ENCODE data around the gene CDC42BPA. TPM values are rescaled to one million over a fixed set of nuclear protein-coding genes. Genes with fewer than 3 reads are reported as not detected.

Gene CDC42BPA
- polyA plus RNA-seq, 1 donor from 2014 or later: 22.9 TPM

DNA sequence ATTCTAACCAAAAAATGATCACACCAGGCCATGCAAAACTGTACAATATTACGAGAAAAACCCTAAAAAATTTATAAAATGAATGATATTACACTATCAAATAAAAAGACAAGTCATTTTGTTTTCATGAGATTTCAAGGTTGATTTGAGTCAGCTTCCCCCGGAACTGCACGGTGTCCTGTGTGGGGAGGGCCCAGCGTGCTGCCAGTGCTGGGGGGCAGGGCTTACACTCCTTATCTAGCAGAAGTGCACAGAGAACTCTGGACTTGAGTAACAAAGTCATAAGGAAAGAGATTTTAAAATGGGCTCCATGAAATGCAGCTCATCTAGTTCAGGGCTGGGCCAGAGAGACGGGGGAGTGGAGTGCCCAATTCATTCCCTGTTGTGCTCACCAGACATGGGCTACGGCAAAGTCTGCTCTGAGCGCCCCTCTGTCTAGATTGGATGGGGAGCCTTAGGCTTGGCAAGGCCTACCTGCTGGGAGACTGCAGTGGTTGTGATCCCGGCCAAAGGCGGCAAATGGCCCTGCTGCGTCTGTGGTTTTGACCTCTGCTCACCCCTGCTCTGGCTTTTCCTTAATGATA is 328.1 kb downstream of the CDC42BPA start:
- H3K4me2 ChIP-seq (ENCODE audit: low read length): no peak overlapping the region
- no peak overlapping the region for H3K27ac ChIP-seq (ENCODE audit: low read length)
- H3K4me3 ChIP-seq (ENCODE audit: low read length): no peak overlapping the region
- H3K9me3 ChIP-seq (ENCODE audit: low read length): no peaks in the 10 kb centered on the region
- H4K20me1 ChIP-seq (ENCODE audit: insufficient read depth): no peaks in the 10 kb centered on the region
- no peaks in the 10 kb centered on the region for H3F3A ChIP-seq (ENCODE audit: insufficient read depth, low read length, poor library complexity, severe bottlenecking)
- H3K27me3 ChIP-seq (ENCODE audit: insufficient read depth, low read depth, low read length): no peaks in the 10 kb centered on the region
- H3K9me2 ChIP-seq (ENCODE audit: insufficient read depth, low read length): no peaks in the 10 kb centered on the region
- H2AFZ ChIP-seq (ENCODE audit: low read depth, low read length): no peak overlapping the region
- no peak overlapping the region for H3K9ac ChIP-seq (ENCODE audit: low read length)
- no peaks in the 10 kb centered on the region for H3K79me2 ChIP-seq (replicated peaks; ENCODE audit: insufficient read depth, low read length)
- H3K36me3 ChIP-seq (ENCODE audit: insufficient read depth, low read length): no peaks in the 10 kb centered on the region
- no peak for TF ChIP-seq MXI1 (conservative IDR thresholded peaks at IDR 0.05; ENCODE audit: poor library complexity, severe bottlenecking)
- no peak for TF ChIP-seq REST (IDR thresholded peaks at IDR 0.05; ENCODE audit: borderline replicate concordance)
- no peak for TF ChIP-seq EP300 (conservative IDR thresholded peaks at IDR 0.05; ENCODE audit: poor library complexity, severe bottlenecking)
- no peak for TF ChIP-seq RAD21 (conservative IDR thresholded peaks at IDR 0.05)
- TF ChIP-seq CTCF (IDR thresholded peaks at IDR 0.05; ENCODE audit: poor library complexity, severe bottlenecking): no peak
- TF ChIP-seq TAF1 (IDR thresholded peaks at IDR 0.05; ENCODE audit: low read depth): no peak
- TF ChIP-seq SMC3 (conservative IDR thresholded peaks at IDR 0.05; ENCODE audit: poor library complexity): no peak
- TF ChIP-seq POLR2AphosphoS5 (IDR thresholded peaks at IDR 0.05): no peak
- no peak for TF ChIP-seq EZH2 (IDR thresholded peaks at IDR 0.05; ENCODE audit: borderline replicate concordance, insufficient read depth, low read length, poor library complexity, severe bottlenecking)

- H4K20me1 ChIP-seq (ENCODE audit: insufficient read depth): no peaks in the 10 kb centered on the region
- TF ChIP-seq CTCF (IDR thresholded peaks at IDR 0.05; ENCODE audit: poor library complexity, severe bottlenecking): no peak
- no peak for TF ChIP-seq EP300 (conservative IDR thresholded peaks at IDR 0.05; ENCODE audit: poor library complexity, severe bottlenecking)
- no peak for TF ChIP-seq POLR2AphosphoS5 (IDR thresholded peaks at IDR 0.05)
- no peak for TF ChIP-seq MXI1 (conservative IDR thresholded peaks at IDR 0.05; ENCODE audit: poor library complexity, severe bottlenecking)
- no peak for TF ChIP-seq REST (IDR thresholded peaks at IDR 0.05; ENCODE audit: borderline replicate concordance)
- TF ChIP-seq TAF1 (IDR thresholded peaks at IDR 0.05; ENCODE audit: low read depth): no peak
- no peak for TF ChIP-seq SMC3 (conservative IDR thresholded peaks at IDR 0.05; ENCODE audit: poor library complexity)
- no peak for TF ChIP-seq RAD21 (conservative IDR thresholded peaks at IDR 0.05)
- no peak for TF ChIP-seq EZH2 (IDR thresholded peaks at IDR 0.05; ENCODE audit: borderline replicate concordance, insufficient read depth, low read length, poor library complexity, severe bottlenecking)
- no peaks in the 10 kb centered on the region for H3F3A ChIP-seq (ENCODE audit: insufficient read depth, low read length, poor library complexity, severe bottlenecking)
- H2AFZ ChIP-seq (ENCODE audit: low read depth, low read length): no peak overlapping the region
- H3K79me2 ChIP-seq (replicated peaks; ENCODE audit: insufficient read depth, low read length): no peaks in the 10 kb centered on the region
- no peaks in the 10 kb centered on the region for H3K27me3 ChIP-seq (ENCODE audit: insufficient read depth, low read depth, low read length)
- no peak overlapping the region for H3K4me3 ChIP-seq (ENCODE audit: low read length)
- H3K36me3 ChIP-seq (ENCODE audit: insufficient read depth, low read length): no peaks in the 10 kb centered on the region
- no peak overlapping the region for H3K27ac ChIP-seq (ENCODE audit: low read length)
- no peak overlapping the region for H3K4me2 ChIP-seq (ENCODE audit: low read length)
- H3K9me3 ChIP-seq (ENCODE audit: low read length): no peaks in the 10 kb centered on the region
- no peak overlapping the region for H3K9ac ChIP-seq (ENCODE audit: low read length)
- H3K9me2 ChIP-seq (ENCODE audit: insufficient read depth, low read length): no peaks in the 10 kb centered on the region
These were observed 329.0 kb downstream of the CDC42BPA start for GRCh38 chr1:226989085-226989920.
